Measurements from ENCODE around the gene PTPN6. TPM values are rescaled to one million over a fixed set of nuclear protein-coding genes. Genes with fewer than 3 reads are reported as not detected.

Gene PTPN6
- total and polyA plus RNA-seq, 2 of the 13 experiments (the other 11 are each of a cell fraction or from before 2014, with no cell fraction given): 10.5 to 10.6 TPM

DNA sequence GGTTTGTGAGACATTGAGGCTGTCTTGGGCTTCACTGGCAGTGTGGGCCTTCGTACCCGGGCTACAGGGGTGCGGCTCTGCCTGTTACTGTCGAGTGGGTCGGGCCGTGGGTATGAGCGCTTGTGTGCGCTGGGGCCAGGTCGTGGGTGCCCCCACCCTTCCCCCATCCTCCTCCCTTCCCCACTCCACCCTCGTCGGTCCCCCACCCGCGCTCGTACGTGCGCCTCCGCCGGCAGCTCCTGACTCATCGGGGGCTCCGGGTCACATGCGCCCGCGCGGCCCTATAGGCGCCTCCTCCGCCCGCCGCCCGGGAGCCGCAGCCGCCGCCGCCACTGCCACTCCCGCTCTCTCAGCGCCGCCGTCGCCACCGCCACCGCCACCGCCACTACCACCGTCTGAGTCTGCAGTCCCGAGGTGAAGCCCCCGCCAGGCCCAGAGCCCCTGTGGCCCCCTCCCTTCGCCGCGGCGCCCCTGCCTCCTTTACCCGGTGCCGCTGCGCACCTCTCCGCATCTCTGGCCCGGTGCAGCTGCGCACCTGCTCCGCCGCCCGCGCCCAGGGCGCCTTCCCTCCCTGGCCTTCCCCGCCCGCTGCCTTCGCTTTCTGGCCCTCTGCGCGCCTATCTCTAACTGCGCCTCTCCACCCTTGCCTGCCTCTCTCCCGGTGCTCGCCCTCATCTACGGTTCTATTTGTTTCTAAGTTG, 36.8 kb upstream of the PTPN6 start, which contains the start of gene ENO2 (continued):
- no peak for TF ChIP-seq ZNF841 (CRISPR knock-in tag; IDR thresholded peaks at IDR 0.05; ENCODE audit: borderline replicate concordance)
- peak; percentile 32; the same call in 1 of the 2 replicates for TF ChIP-seq DMAP1 (CRISPR knock-in tag; IDR thresholded peaks at IDR 0.05)
- TF ChIP-seq CHCHD3 (CRISPR knock-in tag; IDR thresholded peaks at IDR 0.05): peak; percentile 57; the same call in 1 of the 2 replicates
- TF ChIP-seq KLF12 (CRISPR knock-in tag; IDR thresholded peaks at IDR 0.05; ENCODE audit: borderline replicate concordance): peak; percentile 12; the same call in 1 of the 2 replicates
- TF ChIP-seq, protein P1, sequence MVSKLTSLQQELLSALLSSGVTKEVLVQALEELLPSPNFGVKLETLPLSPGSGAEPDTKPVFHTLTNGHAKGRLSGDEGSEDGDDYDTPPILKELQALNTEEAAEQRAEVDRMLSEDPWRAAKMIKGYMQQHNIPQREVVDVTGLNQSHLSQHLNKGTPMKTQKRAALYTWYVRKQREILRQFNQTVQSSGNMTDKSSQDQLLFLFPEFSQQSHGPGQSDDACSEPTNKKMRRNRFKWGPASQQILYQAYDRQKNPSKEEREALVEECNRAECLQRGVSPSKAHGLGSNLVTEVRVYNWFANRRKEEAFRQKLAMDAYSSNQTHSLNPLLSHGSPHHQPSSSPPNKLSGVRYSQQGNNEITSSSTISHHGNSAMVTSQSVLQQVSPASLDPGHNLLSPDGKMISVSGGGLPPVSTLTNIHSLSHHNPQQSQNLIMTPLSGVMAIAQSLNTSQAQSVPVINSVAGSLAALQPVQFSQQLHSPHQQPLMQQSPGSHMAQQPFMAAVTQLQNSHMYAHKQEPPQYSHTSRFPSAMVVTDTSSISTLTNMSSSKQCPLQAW (CRISPR knock-in tag; IDR thresholded peaks at IDR 0.05): 0 out of 2 replicates have a peak, but pooled peaks have one; percentile 36
- TF ChIP-seq ZNF562 (CRISPR knock-in tag; IDR thresholded peaks at IDR 0.05; ENCODE audit: borderline replicate concordance): no peak
- peak; percentile 62 for TF ChIP-seq ASH2L (IDR thresholded peaks at IDR 0.05; ENCODE audit: insufficient read length, low read depth, low read length)
- TF ChIP-seq ZNF674 (CRISPR knock-in tag; IDR thresholded peaks at IDR 0.05; ENCODE audit: low read depth): 0 out of 2 replicates have a peak, but pooled peaks have one; percentile 41
- 0 out of 2 replicates have a peak, but pooled peaks have one; percentile 45 for TF ChIP-seq ZNF703 (CRISPR knock-in tag; IDR thresholded peaks at IDR 0.05; ENCODE audit: borderline replicate concordance)
- no peak for TF ChIP-seq RORA (CRISPR knock-in tag; IDR thresholded peaks at IDR 0.05)
- TF ChIP-seq ZSCAN25 (CRISPR knock-in tag; IDR thresholded peaks at IDR 0.05): peak; percentile 92
- TF ChIP-seq, protein P2, sequence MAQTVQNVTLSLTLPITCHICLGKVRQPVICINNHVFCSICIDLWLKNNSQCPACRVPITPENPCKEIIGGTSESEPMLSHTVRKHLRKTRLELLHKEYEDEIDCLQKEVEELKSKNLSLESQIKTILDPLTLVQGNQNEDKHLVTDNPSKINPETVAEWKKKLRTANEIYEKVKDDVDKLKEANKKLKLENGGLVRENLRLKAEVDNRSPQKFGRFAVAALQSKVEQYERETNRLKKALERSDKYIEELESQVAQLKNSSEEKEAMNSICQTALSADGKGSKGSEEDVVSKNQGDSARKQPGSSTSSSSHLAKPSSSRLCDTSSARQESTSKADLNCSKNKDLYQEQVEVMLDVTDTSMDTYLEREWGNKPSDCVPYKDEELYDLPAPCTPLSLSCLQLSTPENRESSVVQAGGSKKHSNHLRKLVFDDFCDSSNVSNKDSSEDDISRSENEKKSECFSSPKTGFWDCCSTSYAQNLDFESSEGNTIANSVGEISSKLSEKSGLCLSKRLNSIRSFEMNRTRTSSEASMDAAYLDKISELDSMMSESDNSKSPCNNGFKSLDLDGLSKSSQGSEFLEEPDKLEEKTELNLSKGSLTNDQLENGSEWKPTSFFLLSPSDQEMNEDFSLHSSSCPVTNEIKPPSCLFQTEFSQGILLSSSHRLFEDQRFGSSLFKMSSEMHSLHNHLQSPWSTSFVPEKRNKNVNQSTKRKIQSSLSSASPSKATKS (CRISPR knock-in tag; IDR thresholded peaks at IDR 0.05): no peak
- peak; percentile 69; the same call in 1 of the 2 replicates for TF ChIP-seq KAT7 (CRISPR knock-in tag; IDR thresholded peaks at IDR 0.05; ENCODE audit: borderline replicate concordance)
- 0 out of 2 replicates have a peak, but pooled peaks have one; percentile 14 for TF ChIP-seq ZC3H13 (CRISPR knock-in tag; IDR thresholded peaks at IDR 0.05)
- no peak for TF ChIP-seq HNRNPL (IDR thresholded peaks at IDR 0.05; ENCODE audit: low read depth, low read length)
- TF ChIP-seq, protein P3, sequence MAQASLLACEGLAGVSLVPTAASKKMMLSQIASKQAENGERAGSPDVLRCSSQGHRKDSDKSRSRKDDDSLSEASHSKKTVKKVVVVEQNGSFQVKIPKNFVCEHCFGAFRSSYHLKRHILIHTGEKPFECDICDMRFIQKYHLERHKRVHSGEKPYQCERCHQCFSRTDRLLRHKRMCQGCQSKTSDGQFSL (CRISPR knock-in tag; IDR thresholded peaks at IDR 0.05): no peak
- TF ChIP-seq, protein P4, sequence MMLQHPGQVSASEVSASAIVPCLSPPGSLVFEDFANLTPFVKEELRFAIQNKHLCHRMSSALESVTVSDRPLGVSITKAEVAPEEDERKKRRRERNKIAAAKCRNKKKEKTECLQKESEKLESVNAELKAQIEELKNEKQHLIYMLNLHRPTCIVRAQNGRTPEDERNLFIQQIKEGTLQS (CRISPR knock-in tag; IDR thresholded peaks at IDR 0.05): peak; percentile 24; the same call in 1 of the 2 replicates
- no peak for TF ChIP-seq TBP (CRISPR knock-in tag; IDR thresholded peaks at IDR 0.05)
- TF ChIP-seq YEATS4 (CRISPR knock-in tag; IDR thresholded peaks at IDR 0.05; ENCODE audit: borderline replicate concordance): 0 out of 2 replicates have a peak, but pooled peaks have one; percentile 48
- TF ChIP-seq NCOA2 (CRISPR knock-in tag; IDR thresholded peaks at IDR 0.05): no peak
- TF ChIP-seq ISX (CRISPR knock-in tag; conservative IDR thresholded peaks at IDR 0.05): 0 out of 2 replicates have a peak, but pooled peaks have one; percentile 61
- TF ChIP-seq, protein P5, sequence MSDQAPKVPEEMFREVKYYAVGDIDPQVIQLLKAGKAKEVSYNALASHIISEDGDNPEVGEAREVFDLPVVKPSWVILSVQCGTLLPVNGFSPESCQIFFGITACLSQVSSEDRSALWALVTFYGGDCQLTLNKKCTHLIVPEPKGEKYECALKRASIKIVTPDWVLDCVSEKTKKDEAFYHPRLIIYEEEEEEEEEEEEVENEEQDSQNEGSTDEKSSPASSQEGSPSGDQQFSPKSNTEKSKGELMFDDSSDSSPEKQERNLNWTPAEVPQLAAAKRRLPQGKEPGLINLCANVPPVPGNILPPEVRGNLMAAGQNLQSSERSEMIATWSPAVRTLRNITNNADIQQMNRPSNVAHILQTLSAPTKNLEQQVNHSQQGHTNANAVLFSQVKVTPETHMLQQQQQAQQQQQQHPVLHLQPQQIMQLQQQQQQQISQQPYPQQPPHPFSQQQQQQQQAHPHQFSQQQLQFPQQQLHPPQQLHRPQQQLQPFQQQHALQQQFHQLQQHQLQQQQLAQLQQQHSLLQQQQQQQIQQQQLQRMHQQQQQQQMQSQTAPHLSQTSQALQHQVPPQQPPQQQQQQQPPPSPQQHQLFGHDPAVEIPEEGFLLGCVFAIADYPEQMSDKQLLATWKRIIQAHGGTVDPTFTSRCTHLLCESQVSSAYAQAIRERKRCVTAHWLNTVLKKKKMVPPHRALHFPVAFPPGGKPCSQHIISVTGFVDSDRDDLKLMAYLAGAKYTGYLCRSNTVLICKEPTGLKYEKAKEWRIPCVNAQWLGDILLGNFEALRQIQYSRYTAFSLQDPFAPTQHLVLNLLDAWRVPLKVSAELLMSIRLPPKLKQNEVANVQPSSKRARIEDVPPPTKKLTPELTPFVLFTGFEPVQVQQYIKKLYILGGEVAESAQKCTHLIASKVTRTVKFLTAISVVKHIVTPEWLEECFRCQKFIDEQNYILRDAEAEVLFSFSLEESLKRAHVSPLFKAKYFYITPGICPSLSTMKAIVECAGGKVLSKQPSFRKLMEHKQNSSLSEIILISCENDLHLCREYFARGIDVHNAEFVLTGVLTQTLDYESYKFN (CRISPR knock-in tag; conservative IDR thresholded peaks at IDR 0.05): no peak
